Liver (tissue), 9 donors: ENCODE measurements around the gene ING1. TPM values are rescaled to one million over a fixed set of nuclear protein-coding genes. Genes with fewer than 3 reads are reported as not detected.
A peak's percentile ranks its signal among the peaks of the same experiment; 100 is the strongest.

Experiments used
- DNase-seq: peaks from one replicate; pipeline ENCODE4 v3.0.0-alpha.2; 2017; ENCODE audit warnings: low spot score
- H3K27ac ChIP-seq, 2 donors: one replicate each; pipeline ENCODE4 v1.7.0; 2013; ENCODE audit warnings: inconsistent platforms in 2 of 2, low read length in 2 of 2, control low read depth in 1 of 2, low read depth in 1 of 2, mild to moderate bottlenecking in 1 of 2
- H3K27me3 ChIP-seq, 4 donors: one replicate each; pipeline versions ENCODE4 v1.6.1 to v1.7.0; 2013; ENCODE audit warnings: low read length in 3 of 4, inconsistent platforms in 1 of 4, mild to moderate bottlenecking in 1 of 4, moderate library complexity in 1 of 4; ENCODE audit not compliant: control insufficient read depth in 4 of 4, insufficient read depth in 4 of 4
- H3K36me3 ChIP-seq, 4 donors: one replicate each; pipeline versions ENCODE4 v1.6.1 to v1.7.0; 2013; ENCODE audit warnings: low read length in 3 of 4, mild to moderate bottlenecking in 3 of 4, low read depth in 1 of 4, moderate library complexity in 1 of 4; ENCODE audit not compliant: control insufficient read depth in 4 of 4, insufficient read depth in 3 of 4
- H3K4me1 ChIP-seq, 4 donors: one replicate each; pipeline versions ENCODE4 v1.6.1 to v1.7.0; 2013; ENCODE audit warnings: low read length in 3 of 4, mild to moderate bottlenecking in 3 of 4, moderate library complexity in 1 of 4; ENCODE audit not compliant: control insufficient read depth in 4 of 4, insufficient read depth in 4 of 4
- H3K4me3 ChIP-seq, 3 donors: one replicate each; pipeline versions ENCODE4 v1.6.1 to v1.7.0; 2013; ENCODE audit warnings: low read length in 3 of 3, control low read depth in 1 of 3, low read depth in 1 of 3, mild to moderate bottlenecking in 1 of 3
- H3K9ac ChIP-seq, 2 donors: one replicate each; pipeline ENCODE4 v1.7.0; 2013; ENCODE audit warnings: low read length in 2 of 2, mild to moderate bottlenecking in 2 of 2, moderate library complexity in 2 of 2, control low read depth in 1 of 2, low read depth in 1 of 2
- H3K9me3 ChIP-seq, 4 donors: one replicate each; pipeline versions ENCODE4 v1.6.1 to v1.7.0; 2013; ENCODE audit warnings: low read length in 3 of 4; ENCODE audit not compliant: control insufficient read depth in 4 of 4
- ATF3 ChIP-seq: IDR thresholded peaks from 2 replicates; pipeline ENCODE4 v1.6.1; 2016; ENCODE audit warnings: antibody characterized with exemption
- EGR1 ChIP-seq, 2 donors: IDR thresholded peaks; 2 replicates each; pipeline ENCODE4 v1.6.1; 2016 to 2018; ENCODE audit warnings: antibody characterized with exemption in 2 of 2, low read depth in 2 of 2
- FOXA1 ChIP-seq: IDR thresholded peaks from 2 replicates; pipeline ENCODE4 v1.6.1; 2016; ENCODE audit warnings: antibody characterized with exemption
- FOXA2 ChIP-seq: IDR thresholded peaks from 2 replicates; pipeline ENCODE4 v1.6.1; 2016; ENCODE audit warnings: antibody characterized with exemption
- GABPA ChIP-seq, 2 donors: IDR thresholded peaks in 1 of 2; conservative IDR thresholded peaks in 1 of 2; 2 replicates each; pipeline ENCODE4 v1.6.1; 2016; ENCODE audit warnings: antibody characterized with exemption in 2 of 2, mild to moderate bottlenecking in 1 of 2, moderate library complexity in 1 of 2
- HNF4A ChIP-seq, 2 donors: conservative IDR thresholded peaks; 2 replicates each; pipeline ENCODE4 v1.6.1; 2016; ENCODE audit warnings: antibody characterized with exemption in 2 of 2, mild to moderate bottlenecking in 2 of 2
- HNF4G ChIP-seq: IDR thresholded peaks from 2 replicates; pipeline ENCODE4 v1.6.1; 2016; ENCODE audit warnings: antibody characterized with exemption
- JUND ChIP-seq, 2 donors: IDR thresholded peaks; 2 replicates each; pipeline ENCODE4 v1.6.1; 2016; ENCODE audit warnings: antibody characterized with exemption in 2 of 2
- MAX ChIP-seq: IDR thresholded peaks from 2 replicates; pipeline ENCODE4 v1.6.1; 2016; ENCODE audit warnings: antibody characterized with exemption
- NR2F2 ChIP-seq: IDR thresholded peaks from 2 replicates; pipeline ENCODE4 v1.6.1; 2016; ENCODE audit warnings: antibody characterized with exemption
- RAD21 ChIP-seq, 2 donors: IDR thresholded peaks; 2 replicates each; pipeline ENCODE4 v1.6.1; 2016; ENCODE audit warnings: antibody characterized with exemption in 2 of 2, mild to moderate bottlenecking in 2 of 2
- RXRA ChIP-seq, 2 donors: IDR thresholded peaks; 2 replicates each; pipeline ENCODE4 v1.6.1; 2017 to 2018; ENCODE audit warnings: antibody characterized with exemption in 2 of 2, mild to moderate bottlenecking in 1 of 2
- SP1 ChIP-seq: IDR thresholded peaks from 2 replicates; pipeline ENCODE4 v1.6.1; 2018; ENCODE audit warnings: antibody characterized with exemption, mild to moderate bottlenecking
- TAF1 ChIP-seq: conservative IDR thresholded peaks from 2 replicates; pipeline ENCODE4 v1.6.1; 2016; ENCODE audit warnings: antibody characterized with exemption, mild to moderate bottlenecking
- YY1 ChIP-seq: IDR thresholded peaks from 2 replicates; pipeline ENCODE4 v1.6.1; 2016; ENCODE audit warnings: antibody characterized with exemption, mild to moderate bottlenecking
- ZBTB33 ChIP-seq: IDR thresholded peaks from 2 replicates; pipeline ENCODE4 v1.6.1; 2016; ENCODE audit warnings: antibody characterized with exemption
- WGBS: extraction: QIAGEN DNeasy Blood & Tissue Kit; methylation state at CpG from one replicate; pipeline ENCODE4 v1.1.7; 2013; 5-methylcytosine and 5-hydroxymethylcytosine counted together
- polyA plus RNA-seq, 2 donors: library from polyadenylated mRNA; stranded (reverse) in 1 of 2; unstranded in 1 of 2; fragments of 200-250 nt in 1 of 2; fragments of >200 nt in 1 of 2; fragmentation: Nextera tagmentation in 1 of 2; extraction: Ambion mirVana in 1 of 2; gene quantifications; one replicate each; pipeline versions ENCODE4 v1.2.1 to v1.2.3, GENCODE V29; 2013 to 2015
- total RNA-seq, 2 donors: library from RNA; depleted of rRNA; stranded (reverse); fragments of >200 nt; gene quantifications; one replicate each; pipeline ENCODE4 v1.2.3, GENCODE V29; 2014
- TF ChIP-seq, protein P1 (sequence below): IDR thresholded peaks from 2 replicates; pipeline ENCODE4 v1.6.1; 2016; ENCODE audit warnings: antibody characterized with exemption, mild to moderate bottlenecking
- donor health status: healthy.
- donor health status: healthy.
- donor health status: healthy.
- donor health status: healthy.
- donor health status: healthy.

ING1 gene
- total and polyA plus RNA-seq, 4 donors = 7.5 to 14.1 (median 9.1) TPM

DNA sequence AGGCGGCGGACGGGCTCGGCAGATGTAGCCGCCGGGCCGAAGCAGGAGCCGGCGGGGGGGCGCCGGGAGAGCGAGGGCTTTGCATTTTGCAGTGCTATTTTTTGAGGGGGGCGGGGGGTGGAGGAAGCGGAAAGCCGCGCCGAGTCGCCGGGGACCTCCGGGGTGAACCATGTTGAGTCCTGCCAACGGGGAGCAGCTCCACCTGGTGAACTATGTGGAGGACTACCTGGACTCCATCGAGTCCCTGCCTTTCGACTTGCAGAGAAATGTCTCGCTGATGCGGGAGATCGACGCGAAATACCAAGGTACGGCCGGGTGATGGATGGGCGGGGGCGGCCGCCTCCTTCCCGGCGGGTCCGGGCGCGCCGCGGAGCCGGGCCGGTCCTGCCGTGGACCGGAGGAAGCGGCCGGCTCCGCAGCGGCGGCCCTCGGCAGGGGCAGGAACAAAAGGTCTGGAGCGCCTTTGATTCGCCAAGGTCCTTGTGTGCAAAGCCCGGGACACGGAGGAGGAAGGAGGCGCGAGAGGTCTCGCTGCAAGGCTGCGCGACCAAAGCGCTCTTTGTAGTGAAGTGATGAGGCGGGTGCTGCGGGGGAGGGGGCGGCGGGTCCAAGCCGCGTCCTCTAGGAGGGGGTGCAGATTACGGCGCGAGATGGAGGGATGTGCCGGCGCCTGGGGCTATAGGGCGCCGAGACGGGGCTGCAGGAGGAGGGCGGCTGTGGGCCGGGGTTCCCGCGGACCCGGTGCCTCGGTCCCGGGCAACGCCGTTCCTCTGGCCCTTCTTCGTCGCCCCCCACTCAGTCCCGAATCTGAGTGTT is 689 bp downstream of the ING1 start:
- TF ChIP-seq JUND (IDR thresholded peaks at IDR 0.05) (no peak), ZBTB33 (no peak), YY1 (no peak), RXRA (IDR thresholded peaks at IDR 0.05) (no peak), HNF4A (conservative IDR thresholded peaks at IDR 0.05) (no peak), TAF1 (no peak), GABPA (IDR thresholded peaks at IDR 0.05 in 1 of 2, conservative IDR thresholded peaks at IDR 0.05 in 1 of 2) (no peak), SP1 (no peak), HNF4G (no peak), FOXA2 (no peak), ATF3 (no peak), RAD21 (IDR thresholded peaks at IDR 0.05) (no peak), MAX (no peak), NR2F2 (no peak), FOXA1 (no peak)
- TF ChIP-seq, protein P1, sequence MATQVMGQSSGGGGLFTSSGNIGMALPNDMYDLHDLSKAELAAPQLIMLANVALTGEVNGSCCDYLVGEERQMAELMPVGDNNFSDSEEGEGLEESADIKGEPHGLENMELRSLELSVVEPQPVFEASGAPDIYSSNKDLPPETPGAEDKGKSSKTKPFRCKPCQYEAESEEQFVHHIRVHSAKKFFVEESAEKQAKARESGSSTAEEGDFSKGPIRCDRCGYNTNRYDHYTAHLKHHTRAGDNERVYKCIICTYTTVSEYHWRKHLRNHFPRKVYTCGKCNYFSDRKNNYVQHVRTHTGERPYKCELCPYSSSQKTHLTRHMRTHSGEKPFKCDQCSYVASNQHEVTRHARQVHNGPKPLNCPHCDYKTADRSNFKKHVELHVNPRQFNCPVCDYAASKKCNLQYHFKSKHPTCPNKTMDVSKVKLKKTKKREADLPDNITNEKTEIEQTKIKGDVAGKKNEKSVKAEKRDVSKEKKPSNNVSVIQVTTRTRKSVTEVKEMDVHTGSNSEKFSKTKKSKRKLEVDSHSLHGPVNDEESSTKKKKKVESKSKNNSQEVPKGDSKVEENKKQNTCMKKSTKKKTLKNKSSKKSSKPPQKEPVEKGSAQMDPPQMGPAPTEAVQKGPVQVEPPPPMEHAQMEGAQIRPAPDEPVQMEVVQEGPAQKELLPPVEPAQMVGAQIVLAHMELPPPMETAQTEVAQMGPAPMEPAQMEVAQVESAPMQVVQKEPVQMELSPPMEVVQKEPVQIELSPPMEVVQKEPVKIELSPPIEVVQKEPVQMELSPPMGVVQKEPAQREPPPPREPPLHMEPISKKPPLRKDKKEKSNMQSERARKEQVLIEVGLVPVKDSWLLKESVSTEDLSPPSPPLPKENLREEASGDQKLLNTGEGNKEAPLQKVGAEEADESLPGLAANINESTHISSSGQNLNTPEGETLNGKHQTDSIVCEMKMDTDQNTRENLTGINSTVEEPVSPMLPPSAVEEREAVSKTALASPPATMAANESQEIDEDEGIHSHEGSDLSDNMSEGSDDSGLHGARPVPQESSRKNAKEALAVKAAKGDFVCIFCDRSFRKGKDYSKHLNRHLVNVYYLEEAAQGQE = no peak
- Histone ChIP-seq H3K4me3 (peak overlapping the region; percentile 82 to 95 (median 85)), H3K4me1 (peaks cover 2 to 34% (median 14%) of the 10 kb centered on the region in 4 donors), H3K36me3 (peaks cover 0 to 2% (median 0%) of the 10 kb centered on the region in 4 donors), H3K27ac (peak overlapping the region; percentile 100), H3K27me3 (no peaks in the 10 kb centered on the region), H3K9ac (peak overlapping the region; percentile 93), H3K9me3 (no peaks in the 10 kb centered on the region)
- WGBS = under 1% methylated on average over 86 of the region's 86 CpGs
- peak; percentile 63 for DNase-seq

DNA sequence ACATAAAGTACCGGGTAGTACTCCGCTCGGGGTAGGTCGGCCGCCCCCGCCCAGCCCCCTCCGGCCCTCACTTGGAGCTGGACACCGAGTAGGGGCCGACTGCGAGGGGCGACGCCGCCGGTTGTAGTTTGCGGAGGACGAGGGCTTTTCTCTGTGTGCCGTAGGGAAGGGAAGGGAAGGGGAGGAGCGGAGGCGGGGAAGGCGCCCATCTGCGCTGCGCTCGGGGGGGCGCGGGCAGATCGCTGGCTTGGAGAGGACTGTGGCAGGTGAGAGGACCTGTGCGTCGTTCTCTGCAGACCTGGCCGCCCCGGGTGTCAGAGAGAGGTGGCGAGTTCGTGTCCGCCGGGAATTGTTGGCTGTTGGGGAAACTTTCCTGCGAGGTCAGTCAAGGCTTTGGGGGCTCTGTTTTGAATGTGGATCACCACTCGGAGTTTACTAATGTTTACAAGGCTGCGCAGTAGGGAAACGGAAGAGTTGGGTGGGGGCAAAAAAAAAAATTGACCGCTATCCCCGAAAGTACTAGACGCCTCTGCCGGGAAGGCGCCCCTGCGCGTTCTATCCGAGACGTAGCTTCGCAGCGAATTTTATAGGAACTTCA is 1.4 kb downstream of the ING1 start:
- H3K27ac ChIP-seq = peak overlapping the region; percentile 100
- H3K4me1 ChIP-seq = peaks cover 2 to 34% (median 14%) of the 10 kb centered on the region in 4 donors
- TF ChIP-seq RAD21 (IDR thresholded peaks at IDR 0.05) (no peak), ATF3 (peak; percentile 74), HNF4A (conservative IDR thresholded peaks at IDR 0.05) (no peak), TAF1 (peak; percentile 98), ZBTB33 (peak; percentile 78), EGR1 (IDR thresholded peaks at IDR 0.05; ENCODE audit: low read depth in 2 of 2) (peak in 1 of 2 donors; percentile 66)
- TF ChIP-seq, protein P1 = peak; percentile 86
- peaks cover 0 to 6% (median 5%) of the 10 kb centered on the region in 4 donors for H3K36me3 ChIP-seq
- H3K9me3 ChIP-seq = no peaks in the 10 kb centered on the region
- H3K4me3 ChIP-seq = peak overlapping the region; percentile 82 to 95 (median 85)
- WGBS = under 1% methylated on average over 48 of the region's 49 CpGs
- H3K27me3 ChIP-seq = no peaks in the 10 kb centered on the region
- DNase-seq = peak; percentile 70
- peak overlapping the region; percentile 93 for H3K9ac ChIP-seq
